MM.1S (cell line): Measurements from ENCODE around the gene IQGAP2.

ENCODE experiments used
- EZH2 ChIP-seq: fragments of 300-600 bp; sonication (generic); optimal IDR thresholded peaks from 2 replicates; pipeline ENCODE3; 2017; ENCODE audit warnings: low read depth, mild to moderate bottlenecking, antibody characterized with exemption, low read length, mixed read lengths
- EZH2phosphoT487 ChIP-seq: fragments of 300-600 bp; sonication (generic); IDR thresholded peaks from 2 replicates; pipeline ENCODE4 v1.6.1; 2018; ENCODE audit warnings: antibody characterized with exemption, low read length
- TF ChIP-seq, protein P1 (sequence below): fragments of 300-600 bp; sonication (generic); IDR thresholded peaks from 2 replicates; pipeline ENCODE4 v1.5.1; 2016; ENCODE audit warnings: antibody characterized with exemption, low read length, mixed read lengths

DNA sequence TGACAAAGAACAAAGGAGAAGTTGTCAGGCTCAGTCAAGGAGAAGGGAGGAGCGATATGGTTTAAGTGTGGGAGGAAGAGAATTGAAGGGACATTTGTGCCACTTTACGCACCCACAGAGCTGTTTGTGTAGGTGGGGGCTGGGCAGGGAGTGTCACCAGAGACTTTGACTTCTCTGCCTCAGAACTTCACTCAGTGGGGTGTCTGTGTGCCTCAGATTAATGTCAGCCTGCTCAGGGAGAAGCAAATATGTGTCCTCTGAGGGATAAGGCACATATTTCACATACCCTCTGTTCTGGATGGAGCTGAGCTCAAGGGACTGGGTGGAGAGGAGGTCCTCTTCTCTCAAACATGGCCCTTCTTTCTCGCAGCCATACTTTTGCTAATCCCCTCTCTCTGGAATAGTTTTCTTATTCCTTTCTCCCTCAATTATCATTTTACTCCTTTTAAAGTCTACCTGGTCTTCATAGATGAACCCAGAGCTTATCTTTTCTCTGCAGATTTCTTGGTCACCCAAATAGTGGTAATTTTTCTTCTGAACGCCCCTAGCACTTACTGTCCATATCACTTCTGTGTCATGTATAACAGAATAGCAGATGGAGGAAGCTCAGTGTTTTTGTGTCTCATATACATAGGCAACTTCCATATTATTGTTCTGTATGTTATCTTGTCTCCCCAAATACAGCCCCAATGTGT, 77.0 kb downstream of the IQGAP2 start:
- TF ChIP-seq, protein P1, sequence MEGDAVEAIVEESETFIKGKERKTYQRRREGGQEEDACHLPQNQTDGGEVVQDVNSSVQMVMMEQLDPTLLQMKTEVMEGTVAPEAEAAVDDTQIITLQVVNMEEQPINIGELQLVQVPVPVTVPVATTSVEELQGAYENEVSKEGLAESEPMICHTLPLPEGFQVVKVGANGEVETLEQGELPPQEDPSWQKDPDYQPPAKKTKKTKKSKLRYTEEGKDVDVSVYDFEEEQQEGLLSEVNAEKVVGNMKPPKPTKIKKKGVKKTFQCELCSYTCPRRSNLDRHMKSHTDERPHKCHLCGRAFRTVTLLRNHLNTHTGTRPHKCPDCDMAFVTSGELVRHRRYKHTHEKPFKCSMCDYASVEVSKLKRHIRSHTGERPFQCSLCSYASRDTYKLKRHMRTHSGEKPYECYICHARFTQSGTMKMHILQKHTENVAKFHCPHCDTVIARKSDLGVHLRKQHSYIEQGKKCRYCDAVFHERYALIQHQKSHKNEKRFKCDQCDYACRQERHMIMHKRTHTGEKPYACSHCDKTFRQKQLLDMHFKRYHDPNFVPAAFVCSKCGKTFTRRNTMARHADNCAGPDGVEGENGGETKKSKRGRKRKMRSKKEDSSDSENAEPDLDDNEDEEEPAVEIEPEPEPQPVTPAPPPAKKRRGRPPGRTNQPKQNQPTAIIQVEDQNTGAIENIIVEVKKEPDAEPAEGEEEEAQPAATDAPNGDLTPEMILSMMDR: no peak
- TF ChIP-seq EZH2phosphoT487 (no peak), EZH2 (no peak)
